Stimulated activated CD4-positive, alpha-beta T cell treated with anti-CD3 and anti-CD28 coated beads, Interleukin-15, amount 100 ng/mL, for 24 hours (primary cell): Measurements from ENCODE around the gene ECM2.
"Not testable (repeated sequence)": the region's sequence is repeated elsewhere in the genome, so short reads cannot be mapped to it uniquely, and the experiment has no call there.

Experiments
- DNase-seq: peaks from one replicate; pipeline ENCODE4 v3.0.0-alpha.2; 2020

ECM2 gene

DNA sequence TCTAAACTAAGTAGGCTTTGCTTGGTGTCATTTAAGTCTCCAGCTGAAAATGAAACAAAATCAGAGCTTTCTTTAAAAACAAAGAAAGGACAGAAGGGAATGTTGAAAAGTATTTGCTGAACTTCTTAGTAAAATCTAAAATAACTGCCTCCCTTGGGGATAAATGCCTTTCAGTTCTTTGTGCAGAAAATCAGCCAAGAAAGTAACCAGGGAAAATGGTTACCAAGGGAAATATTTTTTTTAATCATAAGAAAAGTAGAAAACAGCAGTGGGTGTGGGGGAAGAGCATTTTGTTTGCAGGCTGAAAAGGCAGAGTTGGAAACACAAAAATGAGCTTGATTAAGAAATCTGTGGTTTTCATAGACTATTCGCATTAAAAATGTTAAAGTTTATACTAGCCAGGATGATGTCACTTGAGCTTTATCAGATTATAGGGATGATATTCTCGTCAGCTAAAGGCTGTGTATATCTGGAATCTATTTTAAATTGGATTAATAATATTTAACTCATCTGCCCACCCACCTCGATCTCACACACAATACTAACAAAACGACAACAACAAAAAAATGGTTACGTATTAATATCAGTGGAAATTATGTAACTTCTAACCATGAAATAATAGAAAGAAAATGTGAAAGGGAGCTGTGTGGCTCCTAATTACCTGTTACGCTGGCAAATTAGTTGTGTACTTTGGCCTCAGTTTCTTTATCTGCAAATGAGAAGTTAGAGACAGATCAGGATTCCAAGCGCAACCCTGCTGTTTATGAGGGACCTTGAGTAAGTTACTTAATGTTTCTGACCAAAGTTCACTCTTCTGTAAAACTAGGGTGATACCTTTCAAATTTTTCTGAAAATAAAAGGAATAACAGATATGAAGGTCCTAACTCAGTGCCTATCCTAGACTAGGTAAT is at the start of gene ECM2:
TSS of gene ECM2 (minus strand) at position 51 of the 911 bp plus-strand sequence. CDS start 13,124 bp downstream, outside the sequence.
- DNase-seq: no peak

GRCh38 chr9:92576175-92576574 is 40.4 kb upstream of the ECM2 start:
- no peak for DNase-seq

- DNase-seq: not testable (repeated sequence)
Observed at GRCh38 chr9:92573612-92574011, 37.8 kb upstream of the ECM2 start.

GRCh38 chr9:92571871-92572270 is 36.1 kb upstream of the ECM2 start:
- not testable (repeated sequence) for DNase-seq

- DNase-seq: no peak
Observed at GRCh38 chr9:92564982-92565381, 29.2 kb upstream of the ECM2 start.

- DNase-seq: no peak
Observed at GRCh38 chr9:92564504-92564903, 28.7 kb upstream of the ECM2 start.

DNA sequence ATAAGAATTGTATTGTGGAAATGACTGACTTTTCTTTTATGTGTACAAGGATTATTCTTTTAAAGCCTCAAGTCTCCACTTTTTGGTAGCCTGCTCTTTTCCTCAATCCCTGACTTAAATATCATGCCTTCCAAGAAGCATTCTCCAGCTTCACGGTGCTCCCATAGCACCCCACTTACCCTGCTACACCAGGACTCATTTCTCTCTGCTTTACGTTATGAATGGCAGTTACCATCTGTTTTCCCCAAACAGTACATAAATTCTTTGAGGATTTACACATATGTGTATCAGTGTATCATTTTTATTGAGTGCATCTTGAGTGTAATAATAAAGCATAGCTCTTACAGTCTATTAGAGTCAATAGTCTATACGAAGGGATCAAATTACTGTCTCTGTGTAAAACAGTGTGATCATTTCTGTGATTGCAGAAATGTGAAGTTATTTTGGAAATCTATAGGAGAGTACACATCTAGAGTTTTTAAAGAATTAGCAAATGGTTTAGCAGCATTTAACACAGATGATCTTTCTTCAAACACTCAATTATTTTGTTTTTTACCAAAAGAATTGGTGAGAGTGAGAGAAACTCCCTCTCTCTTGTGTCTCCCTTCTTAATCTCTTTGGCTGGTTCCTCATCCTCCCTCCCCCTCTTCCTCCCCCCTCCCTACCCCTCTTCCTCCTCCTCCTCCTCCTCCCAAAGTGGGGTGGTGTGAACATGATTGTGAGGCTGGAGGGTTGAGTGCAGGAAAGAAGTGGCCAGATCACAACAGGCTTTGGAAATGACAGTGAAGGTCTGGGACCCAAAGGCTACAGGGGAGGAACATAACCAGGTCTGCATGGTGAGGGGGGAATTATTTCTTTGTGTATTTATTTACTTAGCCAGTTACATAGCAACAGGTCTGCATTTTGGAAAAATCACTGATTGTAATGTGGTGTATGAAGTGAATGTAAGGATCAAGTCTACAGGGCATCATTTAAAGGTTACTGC is 27.6 kb upstream of the ECM2 start:
- DNase-seq: no peak

- DNase-seq: no peak
Observed at GRCh38 chr9:92562461-92562967, 26.7 kb upstream of the ECM2 start.

DNA sequence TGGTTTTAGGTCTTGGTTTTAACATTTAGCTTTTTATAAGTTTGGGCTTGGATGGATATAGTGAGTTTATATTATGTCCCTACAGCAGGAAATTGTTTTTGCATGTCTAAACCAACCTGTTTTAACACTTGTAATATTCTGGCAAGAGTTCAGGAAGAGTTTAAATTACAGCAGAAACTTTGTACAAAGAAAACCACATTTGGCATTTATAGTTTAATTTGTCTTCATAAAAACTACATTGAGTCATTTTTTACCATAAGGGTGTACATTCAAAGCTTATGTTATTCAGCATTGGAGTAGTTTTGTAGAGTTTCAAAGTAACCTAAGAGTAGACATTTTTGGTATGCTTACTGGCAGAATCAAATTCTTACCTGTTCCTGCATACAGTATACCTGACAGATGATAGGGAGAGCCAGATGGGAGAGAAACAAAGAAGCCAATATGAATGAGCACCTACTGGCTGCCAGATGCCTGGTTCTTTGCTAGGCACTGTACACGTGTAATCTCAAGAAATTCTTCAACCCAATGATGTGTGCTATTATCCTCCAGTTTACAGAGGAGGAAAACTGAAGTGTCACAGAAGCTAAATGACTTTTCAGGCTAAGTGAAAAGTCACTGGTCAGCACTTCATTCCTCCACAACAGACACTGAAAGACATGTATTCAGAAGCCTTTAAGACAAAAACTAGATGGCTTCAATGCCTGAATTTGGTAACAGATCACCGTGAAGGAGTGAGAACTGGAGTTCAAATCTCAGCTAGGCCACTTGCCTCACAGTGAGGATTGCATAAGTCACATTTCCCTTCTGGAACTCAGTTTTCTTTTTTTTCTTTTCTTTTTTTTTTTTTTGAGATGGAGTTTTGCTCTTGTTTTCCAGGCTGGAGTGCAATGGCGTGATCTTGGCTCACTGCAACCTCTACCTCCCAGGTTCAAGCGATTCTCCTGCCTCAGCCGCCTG is 25.9 kb upstream of the ECM2 start:
- DNase-seq: no peak

DNA sequence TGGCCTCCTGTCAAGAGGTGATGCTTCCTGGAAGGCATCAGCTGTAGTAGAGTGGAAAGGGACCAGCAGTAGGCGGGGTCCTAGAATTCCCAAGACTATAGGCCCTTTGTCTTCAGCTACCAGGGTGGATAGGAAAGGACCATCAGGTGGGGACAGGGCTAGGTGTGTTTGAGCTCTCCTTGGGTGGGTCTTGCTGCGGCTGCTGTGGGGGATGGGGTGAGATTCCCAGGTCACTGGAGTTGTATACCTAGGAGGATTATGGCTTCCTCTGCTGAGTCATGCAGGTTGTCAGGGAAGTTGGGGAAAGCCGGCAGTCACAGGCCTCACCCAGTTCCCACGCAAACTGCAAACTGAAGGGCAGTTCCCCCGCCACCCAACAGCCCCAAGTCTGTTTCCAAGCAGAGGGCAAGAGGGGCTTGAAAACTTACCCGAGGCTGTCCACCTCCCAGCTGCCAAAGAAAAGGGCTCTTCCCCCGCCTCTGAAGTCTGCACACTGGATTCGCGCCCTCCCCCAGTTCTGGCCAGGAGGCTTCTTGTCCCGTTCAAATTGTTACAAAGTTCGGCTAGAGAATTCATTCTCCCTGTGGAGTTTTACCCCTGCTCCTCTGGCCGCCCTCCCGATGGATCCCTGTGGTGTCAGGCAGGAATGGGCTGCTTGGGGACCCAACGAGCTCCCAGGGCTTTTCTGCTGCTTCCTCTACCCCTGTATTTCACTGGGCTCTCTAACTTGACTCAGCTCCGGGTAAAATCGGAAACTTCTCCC is 23.0 kb upstream of the ECM2 start:
- no peak for DNase-seq

DNA sequence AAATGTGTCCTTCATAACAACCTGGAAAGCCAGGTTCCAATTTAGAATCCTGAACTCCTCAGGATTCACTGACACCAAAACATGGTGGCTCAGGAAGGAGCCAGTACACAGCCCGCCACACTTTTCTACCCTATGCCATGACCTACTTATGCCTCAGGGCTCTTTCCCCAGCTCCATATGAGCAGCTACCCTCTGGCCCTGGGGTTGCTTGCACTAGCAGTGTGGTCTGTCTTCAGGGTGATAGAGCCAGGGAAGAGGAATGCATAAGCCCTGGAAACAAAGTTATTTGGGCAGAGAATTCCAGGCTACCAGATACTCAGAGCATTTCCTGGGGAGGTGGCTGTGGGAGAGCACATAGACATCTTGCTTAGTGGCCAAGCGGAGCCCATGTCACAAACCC is 15.0 kb upstream of the ECM2 start:
- no peak for DNase-seq

GRCh38 chr9:92547356-92547755 is 11.6 kb upstream of the ECM2 start:
- DNase-seq: no peak

DNA sequence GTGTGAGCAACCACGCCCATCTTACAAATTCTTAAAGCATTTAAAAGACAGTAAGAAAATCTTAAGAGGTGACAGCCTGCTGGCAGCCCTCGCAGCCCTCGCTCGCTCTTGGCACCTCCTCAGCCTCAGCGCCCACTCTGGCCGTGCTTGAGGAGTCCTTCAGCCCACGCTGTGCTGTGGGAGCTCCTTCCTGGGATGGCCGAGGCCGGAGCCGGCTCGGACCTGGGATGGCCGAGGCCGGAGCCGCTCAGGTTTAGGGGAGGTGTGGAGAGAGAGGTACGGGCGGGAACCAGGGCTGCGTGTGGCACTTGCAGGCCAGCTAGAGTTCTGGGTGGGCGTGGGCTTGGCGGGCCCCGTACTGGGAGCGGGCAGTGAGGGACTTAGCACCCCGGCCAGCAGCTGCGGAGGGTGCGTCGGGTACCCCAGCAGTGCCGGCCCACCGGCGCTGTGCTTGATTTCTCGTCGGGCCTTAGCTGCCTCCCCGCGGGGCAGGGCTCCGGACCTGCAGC is 9.3 kb upstream of the ECM2 start:
- no peak for DNase-seq

GRCh38 chr9:92543972-92544371 is 8.2 kb upstream of the ECM2 start:
- DNase-seq: no peak

GRCh38 chr9:92538541-92538940 is 2.8 kb upstream of the ECM2 start:
- no peak for DNase-seq

GRCh38 chr9:92534674-92535073 is 1.1 kb downstream of the ECM2 start:
- no peak for DNase-seq

DNA sequence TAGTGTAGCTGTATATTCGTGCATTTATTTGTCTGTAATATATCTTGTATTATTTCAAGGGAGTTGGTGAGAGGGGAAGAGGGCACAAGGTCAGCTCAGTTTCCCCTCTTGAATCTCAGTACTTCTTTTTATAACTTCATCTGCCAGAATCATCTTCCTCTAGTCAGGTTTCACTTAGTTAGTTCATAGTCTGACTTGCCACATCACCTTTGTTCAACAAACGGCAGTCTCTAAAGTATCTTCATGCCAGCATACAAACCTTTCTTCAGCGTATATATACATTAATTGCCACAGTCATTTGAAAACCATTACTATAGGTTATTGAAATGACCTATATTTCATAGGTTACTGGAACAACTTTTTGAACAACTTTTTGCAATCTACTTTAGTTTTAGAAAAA is 1.6 kb downstream of the ECM2 start:
- no peak for DNase-seq

DNA sequence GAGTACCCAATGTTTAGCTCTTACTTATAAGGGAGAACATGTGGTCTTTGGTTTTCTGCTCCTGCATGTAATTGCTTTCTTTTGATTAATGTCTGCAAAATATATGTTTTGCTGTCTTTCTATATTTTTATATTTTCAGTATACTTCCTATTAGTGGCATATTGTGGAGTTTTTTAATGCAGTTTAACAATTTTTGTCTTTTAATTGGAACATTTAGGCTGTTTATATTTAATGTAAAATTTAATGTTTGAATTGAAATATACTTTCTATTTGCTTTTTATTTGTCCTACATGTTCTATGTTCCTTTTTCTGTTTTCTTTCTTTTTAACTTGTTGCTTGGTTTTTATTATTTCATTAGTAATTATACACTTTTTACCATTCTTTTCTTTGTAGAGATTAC is 4.9 kb downstream of the ECM2 start:
- no peak for DNase-seq

GRCh38 chr9:92529124-92529523 is 6.7 kb downstream of the ECM2 start:
- DNase-seq: no peak

DNA sequence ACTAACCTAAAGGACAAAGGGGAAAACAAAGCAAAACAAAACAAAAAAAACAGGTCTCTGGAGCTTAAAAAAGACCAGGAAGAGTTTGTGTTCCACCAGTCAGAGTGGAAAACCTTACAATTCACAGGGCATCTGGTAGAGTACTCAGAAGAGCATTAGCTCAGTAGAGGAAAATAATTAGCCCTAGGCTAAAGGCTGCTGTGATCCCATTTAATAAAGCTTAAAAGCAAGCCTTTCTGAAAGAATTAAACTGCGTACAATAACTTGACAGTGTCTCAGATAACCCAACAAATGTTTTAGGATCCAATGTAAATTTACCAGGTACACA is 7.3 kb downstream of the ECM2 start:
- no peak for DNase-seq

DNA sequence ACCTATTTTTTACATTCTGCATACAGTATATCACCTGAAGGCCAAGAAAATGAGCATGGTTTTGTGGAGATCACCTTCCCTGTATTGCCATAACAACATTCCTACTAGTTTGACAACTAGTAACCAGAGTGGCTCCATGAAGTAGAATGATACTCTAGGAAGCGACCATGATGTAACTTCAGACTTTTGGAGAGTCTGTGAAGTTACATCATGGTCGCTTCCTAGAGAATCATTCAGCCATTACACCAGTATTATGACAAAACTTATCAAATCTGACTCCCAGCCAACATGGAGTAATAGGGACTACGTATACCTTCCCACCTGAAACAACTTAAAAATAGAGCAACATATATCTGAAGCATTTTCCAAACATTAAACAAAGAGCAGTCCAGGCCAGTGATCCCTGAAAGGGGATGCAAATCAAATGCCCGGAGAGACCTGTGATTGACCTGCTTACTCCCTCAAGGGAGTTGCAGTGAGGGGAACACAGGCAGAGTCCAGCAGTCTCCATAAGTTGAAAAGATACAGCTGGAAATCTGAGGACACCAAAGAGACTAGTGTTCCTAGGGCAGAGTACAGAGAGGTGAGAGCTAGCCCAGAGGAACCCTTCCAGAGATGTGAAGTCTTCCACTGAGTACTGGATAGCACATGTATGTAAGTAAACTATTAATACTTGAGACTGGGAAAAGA is 7.8 kb downstream of the ECM2 start:
- no peak for DNase-seq
